WTC11 (cell line): Measurements from ENCODE around the gene ADRB2. TPM values are rescaled to one million over a fixed set of nuclear protein-coding genes. Genes with fewer than 3 reads are reported as not detected.

Experiments
- ATAC-seq: fragments of 200-7000 bp; cut with Tn5 transposase; 2 replicates; pipeline ENCODE4 v1.10.0; 2021; ENCODE audit warnings: mild to moderate bottlenecking, moderate library complexity
- CTCF ChIA-PET: fragments of 300-600 bp; sonication (Branson Sonifier 250); formaldehyde crosslinking; loops from one replicate; lab custom pipeline; 2021; ENCODE audit warnings: antibody characterized with exemption; lab: Charles Lee
- POLR2A ChIA-PET: fragments of 350-600 bp; sonication (Branson Sonifier 250); formaldehyde crosslinking; loops from one replicate; lab custom pipeline; 2021; ENCODE audit warnings: antibody characterized with exemption; lab: Charles Lee
- DNase-seq: peaks from one replicate; pipeline ENCODE4 v3.0.0; 2021; ENCODE audit warnings: low spot score
- H3K27ac Mint-ChIP-seq: 2 replicates; pipeline ENCODE4 v1.8.0; 2021; ENCODE audit warnings: mixed read lengths
- H3K27me3 Mint-ChIP-seq: 2 replicates; pipeline ENCODE4 v1.8.0; 2021; ENCODE audit warnings: low read depth, mild to moderate bottlenecking, moderate library complexity, mixed read lengths
- H3K36me3 Mint-ChIP-seq: 2 replicates; pipeline ENCODE4 v1.8.0; 2021; ENCODE audit warnings: mixed read lengths
- H3K4me1 Mint-ChIP-seq: 2 replicates; pipeline ENCODE4 v1.8.0; 2022; ENCODE audit warnings: mixed read lengths
- H3K4me3 Mint-ChIP-seq: 2 replicates; pipeline ENCODE4 v1.8.0; 2021; ENCODE audit warnings: mild to moderate bottlenecking, moderate library complexity, mixed read lengths
- H3K9me3 Mint-ChIP-seq: 2 replicates; pipeline ENCODE4 v1.8.0; 2021; ENCODE audit warnings: mixed read lengths
- ATF1 ChIP-seq: sonication (generic); formaldehyde crosslinking; IDR thresholded peaks from 2 replicates; pipeline ENCODE4 v1.8.1; 2023; ENCODE audit warnings: mild to moderate bottlenecking, moderate library complexity, missing genetic modification reagents
- ATF6 ChIP-seq: sonication (generic); formaldehyde crosslinking; IDR thresholded peaks from 2 replicates; pipeline ENCODE4 v1.8.1; 2023; ENCODE audit warnings: mild to moderate bottlenecking, missing genetic modification reagents
- E2F5 ChIP-seq: sonication (generic); formaldehyde crosslinking; IDR thresholded peaks from 2 replicates; pipeline ENCODE4 v1.8.1; 2022; ENCODE audit warnings: mild to moderate bottlenecking, moderate library complexity, missing genetic modification reagents
- ELF4 ChIP-seq: sonication (generic); formaldehyde crosslinking; IDR thresholded peaks from 2 replicates; pipeline ENCODE4 v1.8.1; 2022; ENCODE audit warnings: low read depth, mild to moderate bottlenecking, moderate library complexity, missing genetic modification reagents
- ERG ChIP-seq: fragments of 250-450 bp; sonication (Bioruptor Pico); IDR thresholded peaks from 2 replicates; pipeline ENCODE4 v1.8.0; 2021; ENCODE audit warnings: mild to moderate bottlenecking
- FOXP1 ChIP-seq: sonication (generic); formaldehyde crosslinking; IDR thresholded peaks from 2 replicates; pipeline ENCODE4 v1.8.0; 2022; ENCODE audit warnings: missing genetic modification reagents, mild to moderate bottlenecking, moderate library complexity, borderline replicate concordance
- GABPB1 ChIP-seq: sonication (generic); formaldehyde crosslinking; IDR thresholded peaks from 2 replicates; pipeline ENCODE4 v1.8.1; 2023; ENCODE audit warnings: mild to moderate bottlenecking, missing genetic modification reagents
- HMGA2 ChIP-seq: fragments of 250-450 bp; sonication (Bioruptor Pico); IDR thresholded peaks from 2 replicates; pipeline ENCODE4 v1.4.0; 2021; ENCODE audit warnings: mild to moderate bottlenecking, moderate library complexity
- IRF2 ChIP-seq: sonication (generic); formaldehyde crosslinking; IDR thresholded peaks from 2 replicates; pipeline ENCODE4 v1.8.0; 2022; ENCODE audit warnings: low read depth, missing genetic modification reagents, borderline replicate concordance
- JAZF1 ChIP-seq: fragments of 250-450 bp; sonication (Bioruptor Pico); IDR thresholded peaks from 2 replicates; pipeline ENCODE4 v1.9.0; 2021; ENCODE audit warnings: moderate library complexity, mild to moderate bottlenecking, inconsistent platforms
- MAX ChIP-seq: sonication (generic); formaldehyde crosslinking; IDR thresholded peaks from 2 replicates; pipeline ENCODE4 v1.8.0; 2022; ENCODE audit warnings: mild to moderate bottlenecking, missing genetic modification reagents
- MYBL2 ChIP-seq: sonication (generic); formaldehyde crosslinking; IDR thresholded peaks from 2 replicates; pipeline ENCODE4 v1.8.1; 2023; ENCODE audit warnings: mild to moderate bottlenecking, moderate library complexity, missing genetic modification reagents
- NFATC4 ChIP-seq: fragments of 250-450 bp; sonication (Bioruptor Pico); IDR thresholded peaks from 2 replicates; pipeline ENCODE4 v1.9.0; 2021; ENCODE audit warnings: mild to moderate bottlenecking
- NFYB ChIP-seq: sonication (generic); formaldehyde crosslinking; conservative IDR thresholded peaks from 2 replicates; pipeline ENCODE4 v1.8.0; 2022; ENCODE audit warnings: low read depth, missing genetic modification reagents
- NR1H2 ChIP-seq: sonication (generic); formaldehyde crosslinking; IDR thresholded peaks from 2 replicates; pipeline ENCODE4 v1.9.0; 2021; ENCODE audit warnings: mild to moderate bottlenecking, moderate library complexity, missing genetic modification reagents
- SMAD4 ChIP-seq: sonication (generic); formaldehyde crosslinking; IDR thresholded peaks from 2 replicates; pipeline ENCODE4 v1.8.0; 2022; ENCODE audit warnings: mild to moderate bottlenecking, missing genetic modification reagents
- STAT6 ChIP-seq: sonication (generic); formaldehyde crosslinking; conservative IDR thresholded peaks from 2 replicates; pipeline ENCODE4 v1.8.1; 2023; ENCODE audit warnings: mild to moderate bottlenecking, low read depth, missing genetic modification reagents, moderate library complexity
- USF1 ChIP-seq: sonication (generic); formaldehyde crosslinking; IDR thresholded peaks from 2 replicates; pipeline ENCODE4 v1.8.0; 2022; ENCODE audit warnings: mild to moderate bottlenecking, missing genetic modification reagents
- ZNF281 ChIP-seq: sonication (generic); formaldehyde crosslinking; IDR thresholded peaks from 2 replicates; pipeline ENCODE4 v1.8.0; 2023; ENCODE audit warnings: mild to moderate bottlenecking, missing genetic modification reagents
- ZNF396 ChIP-seq: fragments of 250-450 bp; sonication (Bioruptor Pico); IDR thresholded peaks from 2 replicates; pipeline ENCODE4 v1.8.0; 2021; ENCODE audit warnings: mild to moderate bottlenecking, moderate library complexity, borderline replicate concordance
- ZNF671 ChIP-seq: fragments of 250-450 bp; sonication (Bioruptor Pico); IDR thresholded peaks from 2 replicates; pipeline ENCODE4 v1.8.0; 2021; ENCODE audit warnings: mild to moderate bottlenecking
- total RNA-seq: library from RNA; stranded (reverse); gene quantifications from 3 replicates; pipeline ENCODE4 v1.2.3, GENCODE V29; 2021

The ADRB2 gene
- total RNA-seq, 1 experiment from 2014 or later, result 1.2 TPM

GRCh38 chr5:148846930-148847329, 20.5 kb downstream of the ADRB2 start:
- POLR2A ChIA-PET, result no interaction called here
- ATAC-seq (no peak), DNase-seq (no peak)
- no peak overlapping the region for H3K4me3 Mint-ChIP-seq
- no peak overlapping the region for H3K27ac Mint-ChIP-seq
- H3K4me1 Mint-ChIP-seq, result no peaks in the 10 kb centered on the region
- H3K9me3 Mint-ChIP-seq, result no peaks in the 10 kb centered on the region
- CTCF ChIA-PET, result no interaction called here
- H3K36me3 Mint-ChIP-seq, result no peaks in the 10 kb centered on the region
- no peaks in the 10 kb centered on the region for H3K27me3 Mint-ChIP-seq
- TF ChIP-seq SMAD4 (no peak), ATF6 (CRISPR knock-in tag) (no peak), NFYB (CRISPR knock-in tag) (no peak), ZNF671 (CRISPR knock-in tag) (no peak), FOXP1 (CRISPR knock-in tag) (no peak), HMGA2 (CRISPR knock-in tag) (no peak), ZNF396 (CRISPR knock-in tag) (no peak), NFATC4 (CRISPR knock-in tag) (no peak)

- Mint-ChIP-seq H3K4me1 (no peaks in the 10 kb centered on the region), H3K4me3 (no peak overlapping the region), H3K9me3 (no peaks in the 10 kb centered on the region), H3K36me3 (no peaks in the 10 kb centered on the region), H3K27ac (no peak overlapping the region), H3K27me3 (no peaks in the 10 kb centered on the region)
- DNase-seq, result no peak
- ChIA-PET POLR2A (no interaction called here), CTCF (no interaction called here)
- ATAC-seq, result no peak
- TF ChIP-seq JAZF1 (CRISPR knock-in tag), result no peak
- TF ChIP-seq USF1 (CRISPR knock-in tag), result no peak
- no peak for TF ChIP-seq MYBL2 (CRISPR knock-in tag)
- TF ChIP-seq GABPB1 (CRISPR knock-in tag), result no peak
- TF ChIP-seq E2F5 (CRISPR knock-in tag), result no peak
- no peak for TF ChIP-seq ZNF671 (CRISPR knock-in tag)
- TF ChIP-seq ELF4 (CRISPR knock-in tag), result no peak
- no peak for TF ChIP-seq STAT6 (CRISPR knock-in tag)
- no peak for TF ChIP-seq ATF1 (CRISPR knock-in tag)
- no peak for TF ChIP-seq MAX (CRISPR knock-in tag)
- no peak for TF ChIP-seq NR1H2 (CRISPR knock-in tag)
- TF ChIP-seq IRF2 (CRISPR knock-in tag), result no peak
- no peak for TF ChIP-seq ERG (CRISPR knock-in tag)
- TF ChIP-seq ZNF281 (CRISPR knock-in tag), result no peak
Observed at GRCh38 chr5:148847456-148847855, 21.0 kb downstream of the ADRB2 start.
